Astrocyte of the cerebellum (primary cell): ENCODE results near the gene YBX1.

ENCODE experiments used
- DNase-seq: peaks from one replicate; pipeline ENCODE4 v3.0.0-alpha.2; 2011; ENCODE audit warnings: low read depth
- H3K4me3 ChIP-seq: 2 replicates; pipeline ENCODE4 v1.5.1; 2011; ENCODE audit warnings: mild to moderate bottlenecking, low read depth, low read length, moderate library complexity
- in situ Hi-C: cut with HindIII; loops from 2 replicates; pipeline ENCODE4 v1.10.0; 2017; ENCODE audit warnings: low sequenced_read_pairs
- TF ChIP-seq, protein P1 (sequence below): IDR thresholded peaks from 2 replicates; pipeline ENCODE4 v1.5.1; 2012; ENCODE audit warnings: low read length, low read depth, moderate library complexity, mild to moderate bottlenecking; ENCODE audit errors: missing control alignments

YBX1 gene

DNA sequence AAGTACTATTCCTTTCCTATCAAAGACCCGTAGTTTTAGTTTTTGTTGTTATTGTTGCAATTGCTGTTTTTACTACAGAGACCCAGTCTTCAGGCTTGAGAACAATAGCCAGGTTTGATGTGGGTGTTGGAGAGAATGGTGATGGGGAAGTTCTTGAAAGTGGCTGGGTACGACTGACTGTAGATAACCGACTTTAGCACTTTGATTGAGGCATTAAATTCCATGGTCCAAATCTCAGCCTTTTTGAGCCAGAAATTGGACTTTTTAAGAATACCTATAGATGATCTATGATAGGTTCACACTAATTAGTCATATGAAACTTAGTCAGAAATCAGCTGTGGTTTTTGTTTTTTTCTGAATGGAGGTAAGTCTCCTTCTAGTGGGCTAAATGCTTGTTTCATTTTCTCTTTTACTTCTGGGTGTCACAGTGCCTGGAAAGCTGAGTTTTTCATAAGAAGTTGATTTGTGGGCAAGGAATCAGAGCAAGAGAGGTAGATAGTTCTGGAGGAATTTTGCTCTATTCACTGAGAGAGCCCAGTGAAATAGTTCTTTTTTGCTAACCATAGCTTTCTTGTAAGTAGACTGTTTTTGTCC lies 21.2 kb upstream of the YBX1 start:
- no peak for DNase-seq
- TF ChIP-seq, protein P1, sequence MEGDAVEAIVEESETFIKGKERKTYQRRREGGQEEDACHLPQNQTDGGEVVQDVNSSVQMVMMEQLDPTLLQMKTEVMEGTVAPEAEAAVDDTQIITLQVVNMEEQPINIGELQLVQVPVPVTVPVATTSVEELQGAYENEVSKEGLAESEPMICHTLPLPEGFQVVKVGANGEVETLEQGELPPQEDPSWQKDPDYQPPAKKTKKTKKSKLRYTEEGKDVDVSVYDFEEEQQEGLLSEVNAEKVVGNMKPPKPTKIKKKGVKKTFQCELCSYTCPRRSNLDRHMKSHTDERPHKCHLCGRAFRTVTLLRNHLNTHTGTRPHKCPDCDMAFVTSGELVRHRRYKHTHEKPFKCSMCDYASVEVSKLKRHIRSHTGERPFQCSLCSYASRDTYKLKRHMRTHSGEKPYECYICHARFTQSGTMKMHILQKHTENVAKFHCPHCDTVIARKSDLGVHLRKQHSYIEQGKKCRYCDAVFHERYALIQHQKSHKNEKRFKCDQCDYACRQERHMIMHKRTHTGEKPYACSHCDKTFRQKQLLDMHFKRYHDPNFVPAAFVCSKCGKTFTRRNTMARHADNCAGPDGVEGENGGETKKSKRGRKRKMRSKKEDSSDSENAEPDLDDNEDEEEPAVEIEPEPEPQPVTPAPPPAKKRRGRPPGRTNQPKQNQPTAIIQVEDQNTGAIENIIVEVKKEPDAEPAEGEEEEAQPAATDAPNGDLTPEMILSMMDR = no peak
- in situ Hi-C loops = no loop called here
- no peak overlapping the region for H3K4me3 ChIP-seq

- in situ Hi-C loops = no loop called here
- DNase-seq = no peak
- no peak overlapping the region for H3K4me3 ChIP-seq
- TF ChIP-seq, protein P1 = no peak
Observed at GRCh38 chr1:42669936-42670335, 12.3 kb upstream of the YBX1 start.

GRCh38 chr1:42670425-42670824 lies 11.8 kb upstream of the YBX1 start:
- no peak for DNase-seq

GRCh38 chr1:42674214-42674613 lies 8.0 kb upstream of the YBX1 start:
- H3K4me3 ChIP-seq = no peak overlapping the region
- in situ Hi-C loops = no loop called here
- TF ChIP-seq, protein P1 = no peak
- DNase-seq = no peak

More at GRCh38 chr1:42670425-42670824, 11.8 kb upstream of the YBX1 start:
- H3K4me3 ChIP-seq = no peak overlapping the region
- in situ Hi-C loops = no loop called here
- TF ChIP-seq, protein P1 = no peak

- no peak overlapping the region for H3K4me3 ChIP-seq
- in situ Hi-C loops = no loop called here
- no peak for DNase-seq
- TF ChIP-seq, protein P1 = no peak
Observed at GRCh38 chr1:42674682-42675081, 7.5 kb upstream of the YBX1 start.

- DNase-seq = no peak
- no peak overlapping the region for H3K4me3 ChIP-seq
- TF ChIP-seq, protein P1 = no peak
- in situ Hi-C loops = no loop called here
Observed at GRCh38 chr1:42675467-42675866, 6.8 kb upstream of the YBX1 start.
